Upper lobe of left lung (tissue), 4 donors: ENCODE data around the gene HIVEP3.

Experiments used
- CTCF ChIP-seq, 6 experiments: fragments of 450-650 bp in 4 of 6; fragments of 200-600 bp in 2 of 6; sonication (generic) in 2 of 6; IDR thresholded peaks; one replicate each; pipeline ENCODE4 v1.5.1; 2016 to 2019; ENCODE audit warnings: antibody characterized with exemption in 6 of 6
- EP300 ChIP-seq, 4 donors: sonication (generic); formaldehyde crosslinking; IDR thresholded peaks; one replicate each; pipeline ENCODE4 v1.5.1; 2017; ENCODE audit warnings: antibody characterized with exemption in 4 of 4, control low read depth in 2 of 4
- POLR2AphosphoS5 ChIP-seq, 2 donors: sonication (generic); formaldehyde crosslinking; IDR thresholded peaks; one replicate each; pipeline ENCODE4 v1.5.1; 2017; ENCODE audit warnings: antibody characterized with exemption in 2 of 2

GRCh38 chr1:41957568-41957967 lies 38.8 kb upstream of the HIVEP3 start:
- TF ChIP-seq CTCF (IDR thresholded peaks at IDR 0.05) (no peak), EP300 (IDR thresholded peaks at IDR 0.05) (no peak), POLR2AphosphoS5 (IDR thresholded peaks at IDR 0.05) (no peak)
